Body of pancreas (tissue), 4 donors: Measurements from ENCODE around the gene GRB2.
A peak's percentile ranks its signal among the peaks of the same experiment; 100 is the strongest.

ENCODE experiments used
- CTCF ChIP-seq, 7 experiments: fragments of 450-650 bp in 4 of 7; fragments of 200-600 bp in 3 of 7; sonication (generic) in 3 of 7; IDR thresholded peaks; one replicate each; pipeline ENCODE4 v1.5.1; 2016 to 2019; ENCODE audit warnings: antibody characterized with exemption in 7 of 7
- POLR2A ChIP-seq, 3 donors: fragments of 450-650 bp; IDR thresholded peaks; one replicate each; pipeline ENCODE4 v1.6.1; 2016; ENCODE audit warnings: antibody characterized with exemption in 3 of 3, mild to moderate bottlenecking in 2 of 3

- no peak for TF ChIP-seq POLR2A (IDR thresholded peaks at IDR 0.05)
- peak; percentile 72 to 92 (median 79) for TF ChIP-seq CTCF (IDR thresholded peaks at IDR 0.05)
Measured at GRCh38 chr17:75412455-75413317, 7.2 kb upstream of the GRB2 start.
